Ovary (tissue), 3 donors: ENCODE data around the gene MTX2.

ENCODE experiments used
- CTCF ChIP-seq, 3 donors: fragments of 450-650 bp in 2 of 3; fragments of 200-600 bp in 1 of 3; IDR thresholded peaks; one replicate each; pipeline versions ENCODE4 v1.5.1 to v1.8.0; 2016 to 2022; ENCODE audit warnings: antibody characterized with exemption in 3 of 3, mild to moderate bottlenecking in 1 of 3
- EP300 ChIP-seq: sonication (generic); formaldehyde crosslinking; IDR thresholded peaks from one replicate; pipeline ENCODE4 v1.6.1; 2017; ENCODE audit warnings: antibody characterized with exemption
- POLR2A ChIP-seq: fragments of 450-650 bp; IDR thresholded peaks from one replicate; pipeline ENCODE4 v1.6.1; 2017; ENCODE audit warnings: antibody characterized with exemption, mild to moderate bottlenecking, moderate library complexity
- donor health status: DM: no; HTN: no; CAD: no.

GRCh38 chr2:176317199-176317598 lies 48.0 kb downstream of the MTX2 start:
- TF ChIP-seq CTCF (IDR thresholded peaks at IDR 0.05) = no peak
- TF ChIP-seq POLR2A = no peak
- no peak for TF ChIP-seq EP300
